ENCODE data around the gene YIF1A. TPM values are rescaled to one million over a fixed set of nuclear protein-coding genes. Genes with fewer than 3 reads are reported as not detected.

YIF1A gene
- total RNA-seq, 1 experiment from 2014 or later = 81.8 TPM

GRCh38 chr11:66239998-66240780 is 48.8 kb downstream of the YIF1A start:
- Histone ChIP-seq H3K27ac (no peak overlapping the region), H3K4me1 (replicated peaks; ENCODE audit: insufficient read depth) (no peaks in the 10 kb centered on the region), H3K36me3 (ENCODE audit: low read depth) (no peaks in the 10 kb centered on the region), H3K79me2 (ENCODE audit: low read depth) (no peaks in the 10 kb centered on the region), H3K27me3 (ENCODE audit: insufficient read depth, low read depth) (no peaks in the 10 kb centered on the region), H4K20me1 (ENCODE audit: insufficient read depth) (no peaks in the 10 kb centered on the region; the same call in 1 of the 2 replicates), H3K4me2 (no peak overlapping the region), H3F3A (ENCODE audit: insufficient read depth, low read depth) (no peaks in the 10 kb centered on the region), H3K9me2 (ENCODE audit: insufficient read depth) (no peaks in the 10 kb centered on the region), H2AFZ (no peak overlapping the region), H3K4me3 (no peak overlapping the region), H3K9me3 (ENCODE audit: insufficient read depth, low read depth) (no peaks in the 10 kb centered on the region)
- no TSS peak for BruUV-seq (replicated peaks)
- intact Hi-C loops (cut with micrococcal nuclease; ENCODE audit: unreplicated experiment) = no loop called here
- CTCF ChIA-PET = no interaction called here
- POLR2A ChIA-PET (ENCODE audit: unreplicated experiment) = interaction anchor here (0.7 kb wide), 1 partner anchor 11 kb away, joined by 9 read pairs; no protein-coding TSS in a partner anchor
- no peak for DNase-seq
- TF ChIP-seq EZH2 (IDR thresholded peaks at IDR 0.05; ENCODE audit: low read depth) (no peak), CTCF (conservative IDR thresholded peaks at IDR 0.05) (no peak)

GRCh38 chr11:66239511-66239910 is 49.4 kb downstream of the YIF1A start:
- DNase-seq = no peak
- H3K36me3 ChIP-seq (ENCODE audit: low read depth) = no peaks in the 10 kb centered on the region
- POLR2A ChIA-PET (ENCODE audit: unreplicated experiment) = no interaction called here
- no TSS peak for BruUV-seq (replicated peaks)
- no peaks in the 10 kb centered on the region for H3K27me3 ChIP-seq (ENCODE audit: insufficient read depth, low read depth)
- CTCF ChIA-PET = no interaction called here
- no peaks in the 10 kb centered on the region for H3K4me1 ChIP-seq (replicated peaks; ENCODE audit: insufficient read depth)
- H3K9me2 ChIP-seq (ENCODE audit: insufficient read depth) = no peaks in the 10 kb centered on the region
- H3K4me3 ChIP-seq = no peak overlapping the region
- no peaks in the 10 kb centered on the region for H3K9me3 ChIP-seq (ENCODE audit: insufficient read depth, low read depth)
- H2AFZ ChIP-seq = no peak overlapping the region
- H3F3A ChIP-seq (ENCODE audit: insufficient read depth, low read depth) = no peaks in the 10 kb centered on the region
- H3K4me2 ChIP-seq = no peak overlapping the region
- H3K27ac ChIP-seq = no peak overlapping the region
- H4K20me1 ChIP-seq (ENCODE audit: insufficient read depth) = no peaks in the 10 kb centered on the region; the same call in 1 of the 2 replicates
- H3K79me2 ChIP-seq (ENCODE audit: low read depth) = no peaks in the 10 kb centered on the region
- intact Hi-C loops (cut with micrococcal nuclease; ENCODE audit: unreplicated experiment) = no loop called here
- no peak for TF ChIP-seq EZH2 (IDR thresholded peaks at IDR 0.05; ENCODE audit: low read depth)
- TF ChIP-seq CTCF (conservative IDR thresholded peaks at IDR 0.05) = no peak

- CTCF ChIA-PET = no interaction called here
Observed at GRCh38 chr11:66238786-66239413, 50.0 kb downstream of the YIF1A start.

More at GRCh38 chr11:66238786-66239413, 50.0 kb downstream of the YIF1A start:
- Histone ChIP-seq H3F3A (ENCODE audit: insufficient read depth, low read depth) (no peaks in the 10 kb centered on the region), H4K20me1 (ENCODE audit: insufficient read depth) (no peaks in the 10 kb centered on the region; the same call in 1 of the 2 replicates), H3K27me3 (ENCODE audit: insufficient read depth, low read depth) (no peaks in the 10 kb centered on the region), H3K9me3 (ENCODE audit: insufficient read depth, low read depth) (no peaks in the 10 kb centered on the region), H3K36me3 (ENCODE audit: low read depth) (no peaks in the 10 kb centered on the region), H3K27ac (no peak overlapping the region), H3K4me3 (no peak overlapping the region), H2AFZ (no peak overlapping the region), H3K4me1 (replicated peaks; ENCODE audit: insufficient read depth) (no peaks in the 10 kb centered on the region), H3K79me2 (ENCODE audit: low read depth) (no peaks in the 10 kb centered on the region), H3K4me2 (no peak overlapping the region), H3K9me2 (ENCODE audit: insufficient read depth) (no peaks in the 10 kb centered on the region)
- TF ChIP-seq CTCF (conservative IDR thresholded peaks at IDR 0.05) (no peak), EZH2 (IDR thresholded peaks at IDR 0.05; ENCODE audit: low read depth) (no peak)
- no peak for DNase-seq
- POLR2A ChIA-PET (ENCODE audit: unreplicated experiment) = no interaction called here
- intact Hi-C loops (cut with micrococcal nuclease; ENCODE audit: unreplicated experiment) = no loop called here
- no TSS peak for BruUV-seq (replicated peaks)
